Mesothelial cell of epicardium (in vitro differentiated cells): ENCODE data around the gene PPP1R3F. TPM values are rescaled to one million over a fixed set of nuclear protein-coding genes. Genes with fewer than 3 reads are reported as not detected.

Source experiments
- DNase-seq, 2 experiments: peaks; one replicate each; pipeline ENCODE4 v3.0.0; 2021; ENCODE audit warnings: low spot score in 2 of 2; ENCODE audit not compliant: unreplicated experiment in 2 of 2
- H3K27ac Mint-ChIP-seq: 2 replicates; pipeline ENCODE4 v1.8.0; 2021; ENCODE audit warnings: mixed read lengths
- H3K27me3 Mint-ChIP-seq: 2 replicates; pipeline ENCODE4 v1.8.0; 2021; ENCODE audit warnings: low read depth, mixed read lengths
- H3K36me3 Mint-ChIP-seq: 2 replicates; pipeline ENCODE4 v1.8.0; 2021; ENCODE audit warnings: mixed read lengths
- H3K4me1 Mint-ChIP-seq: 2 replicates; pipeline ENCODE4 v1.8.0; 2021; ENCODE audit warnings: mixed read lengths
- H3K4me3 Mint-ChIP-seq: 2 replicates; pipeline ENCODE4 v1.8.0; 2021; ENCODE audit warnings: mild to moderate bottlenecking, moderate library complexity, mixed read lengths
- H3K9me3 Mint-ChIP-seq: 2 replicates; pipeline ENCODE4 v1.8.0; 2021; ENCODE audit warnings: mixed read lengths
- total RNA-seq: library from RNA; stranded (reverse); gene quantifications from 3 replicates; pipeline ENCODE4 v1.2.1, GENCODE V29; 2021
- TF ChIP-seq, protein P1 (sequence below): fragments of 200-600 bp; sonication (generic); IDR thresholded peaks from one replicate; pipeline ENCODE4 v1.5.0; 2021; ENCODE audit warnings: antibody characterized with exemption; ENCODE audit not compliant: unreplicated experiment

PPP1R3F gene
- total RNA-seq, 1 donor from 2014 or later, result 8.9 TPM

DNA sequence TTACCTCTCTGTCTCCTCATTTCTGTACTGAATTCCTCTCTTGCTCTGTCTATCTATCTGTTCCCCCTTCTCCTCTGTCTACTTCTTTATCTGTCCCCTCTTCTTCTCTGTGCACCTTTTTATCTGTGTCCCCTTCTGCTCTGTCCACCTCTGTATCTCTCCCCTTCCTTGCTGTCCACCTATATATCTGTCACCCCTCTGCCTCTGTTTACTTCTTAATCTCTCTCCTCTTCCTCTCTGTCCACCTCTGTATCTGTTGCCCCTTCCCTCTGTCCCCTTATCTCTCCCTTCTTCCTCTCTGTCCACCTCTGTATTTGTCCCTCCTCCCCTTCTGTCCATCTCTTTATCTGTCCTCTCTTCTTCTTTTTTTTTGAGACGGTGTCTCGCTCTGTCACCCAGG, 25.4 kb upstream of the PPP1R3F start:
- Mint-ChIP-seq H3K9me3 (peaks cover 7% of the 10 kb centered on the region), H3K27me3 (no peaks in the 10 kb centered on the region), H3K27ac (no peak overlapping the region), H3K36me3 (peaks cover 13% of the 10 kb centered on the region), H3K4me3 (no peak overlapping the region), H3K4me1 (no peaks in the 10 kb centered on the region)
- no peak for DNase-seq
- TF ChIP-seq, protein P1, sequence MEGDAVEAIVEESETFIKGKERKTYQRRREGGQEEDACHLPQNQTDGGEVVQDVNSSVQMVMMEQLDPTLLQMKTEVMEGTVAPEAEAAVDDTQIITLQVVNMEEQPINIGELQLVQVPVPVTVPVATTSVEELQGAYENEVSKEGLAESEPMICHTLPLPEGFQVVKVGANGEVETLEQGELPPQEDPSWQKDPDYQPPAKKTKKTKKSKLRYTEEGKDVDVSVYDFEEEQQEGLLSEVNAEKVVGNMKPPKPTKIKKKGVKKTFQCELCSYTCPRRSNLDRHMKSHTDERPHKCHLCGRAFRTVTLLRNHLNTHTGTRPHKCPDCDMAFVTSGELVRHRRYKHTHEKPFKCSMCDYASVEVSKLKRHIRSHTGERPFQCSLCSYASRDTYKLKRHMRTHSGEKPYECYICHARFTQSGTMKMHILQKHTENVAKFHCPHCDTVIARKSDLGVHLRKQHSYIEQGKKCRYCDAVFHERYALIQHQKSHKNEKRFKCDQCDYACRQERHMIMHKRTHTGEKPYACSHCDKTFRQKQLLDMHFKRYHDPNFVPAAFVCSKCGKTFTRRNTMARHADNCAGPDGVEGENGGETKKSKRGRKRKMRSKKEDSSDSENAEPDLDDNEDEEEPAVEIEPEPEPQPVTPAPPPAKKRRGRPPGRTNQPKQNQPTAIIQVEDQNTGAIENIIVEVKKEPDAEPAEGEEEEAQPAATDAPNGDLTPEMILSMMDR, result no peak

DNA sequence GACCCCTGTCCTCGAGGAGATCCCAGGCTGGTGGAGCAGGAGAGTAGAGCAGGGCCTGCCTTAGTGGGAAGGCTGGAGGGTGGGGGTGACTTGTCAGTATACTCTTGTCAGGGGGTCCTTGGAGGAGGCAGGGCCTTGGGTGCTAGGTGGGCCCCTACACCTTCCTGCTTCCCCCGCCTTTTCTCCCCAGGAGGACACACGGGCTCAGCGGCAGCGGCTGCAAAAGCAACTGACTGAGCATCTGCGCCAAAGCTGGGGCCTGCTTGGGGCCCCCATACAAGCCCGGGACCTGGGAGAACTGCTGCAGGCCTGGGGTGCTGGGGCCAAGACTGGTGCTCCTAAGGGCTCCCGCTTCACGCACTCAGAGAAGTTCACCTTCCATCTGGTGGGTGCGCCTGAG, 23.1 kb upstream of the PPP1R3F start:
- Mint-ChIP-seq H3K4me1 (no peaks in the 10 kb centered on the region), H3K36me3 (peaks cover 16% of the 10 kb centered on the region), H3K27me3 (no peaks in the 10 kb centered on the region), H3K27ac (no peak overlapping the region), H3K4me3 (no peak overlapping the region), H3K9me3 (peaks cover 13% of the 10 kb centered on the region)
- TF ChIP-seq, protein P1, result no peak
- DNase-seq, result no peak

DNA sequence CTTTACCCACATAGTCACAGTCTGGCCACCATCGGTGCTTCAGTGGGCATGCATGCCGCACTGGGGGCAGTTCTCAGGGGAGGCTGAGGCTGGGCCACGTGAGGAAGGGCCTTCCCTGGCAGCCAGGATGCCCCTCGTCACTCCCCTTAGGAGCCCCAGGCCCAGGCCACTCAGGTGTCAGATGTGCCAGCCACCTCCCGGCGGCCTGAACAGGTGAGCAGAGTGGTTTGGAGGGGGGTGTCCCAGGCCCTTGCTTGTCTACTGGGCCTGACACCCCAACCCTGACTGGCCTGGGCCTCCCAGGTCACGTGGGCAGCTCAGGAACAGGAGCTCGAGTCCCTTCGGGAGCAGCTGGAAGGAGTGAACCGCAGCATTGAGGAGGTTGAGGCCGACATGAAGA, 22.2 kb upstream of the PPP1R3F start:
- peaks cover 16% of the 10 kb centered on the region for H3K9me3 Mint-ChIP-seq
- H3K4me1 Mint-ChIP-seq, result no peaks in the 10 kb centered on the region
- no peak for DNase-seq
- H3K27ac Mint-ChIP-seq, result no peak overlapping the region
- no peak overlapping the region for H3K4me3 Mint-ChIP-seq
- H3K27me3 Mint-ChIP-seq, result no peaks in the 10 kb centered on the region
- peaks cover 16% of the 10 kb centered on the region for H3K36me3 Mint-ChIP-seq
- TF ChIP-seq, protein P1, result no peak

DNA sequence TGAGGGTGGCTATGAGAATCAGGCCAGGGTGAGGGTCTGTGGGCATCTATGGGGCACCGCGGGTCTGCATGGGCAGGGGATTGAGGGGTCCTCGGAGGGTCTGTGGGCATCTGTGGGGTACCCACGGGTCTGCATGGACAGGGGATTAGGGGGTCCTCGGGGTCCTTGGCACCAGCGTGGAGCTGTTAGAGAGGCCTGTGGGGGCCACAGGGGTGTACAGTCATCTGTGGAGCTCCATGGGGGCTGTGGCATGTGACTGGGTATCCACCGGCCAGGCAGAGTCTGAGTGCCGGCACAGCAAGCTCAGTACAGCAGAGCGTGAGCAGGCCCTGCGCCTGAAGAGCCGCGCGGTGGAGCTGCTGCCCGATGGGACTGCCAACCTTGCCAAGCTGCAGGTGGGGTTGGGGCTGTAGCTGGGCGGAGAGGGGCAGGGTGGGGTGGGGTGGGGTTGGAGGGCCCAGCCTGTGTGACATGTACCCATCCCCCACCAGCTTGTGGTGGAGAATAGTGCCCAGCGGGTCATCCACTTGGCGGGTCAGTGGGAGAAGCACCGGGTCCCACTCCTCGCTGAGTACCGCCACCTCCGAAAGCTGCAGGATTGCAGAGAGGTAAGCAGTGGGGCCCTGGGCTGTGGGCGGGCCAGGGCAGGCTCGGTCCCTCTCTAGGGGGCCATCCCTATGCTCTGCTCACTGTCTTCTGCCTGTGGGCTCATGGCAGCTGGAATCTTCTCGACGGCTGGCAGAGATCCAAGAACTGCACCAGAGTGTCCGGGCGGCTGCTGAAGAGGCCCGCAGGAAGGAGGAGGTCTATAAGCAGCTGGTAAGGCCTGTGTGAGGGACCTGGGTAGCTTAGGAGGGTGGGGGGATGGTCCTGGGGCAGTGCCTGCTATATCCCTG, 21.4 kb upstream of the PPP1R3F start:
- Mint-ChIP-seq H3K27me3 (no peaks in the 10 kb centered on the region), H3K36me3 (peaks cover 11% of the 10 kb centered on the region), H3K27ac (no peak overlapping the region), H3K4me1 (no peaks in the 10 kb centered on the region), H3K4me3 (no peak overlapping the region), H3K9me3 (peaks cover 20% of the 10 kb centered on the region)
- no peak for DNase-seq
- TF ChIP-seq, protein P1, result no peak

DNA sequence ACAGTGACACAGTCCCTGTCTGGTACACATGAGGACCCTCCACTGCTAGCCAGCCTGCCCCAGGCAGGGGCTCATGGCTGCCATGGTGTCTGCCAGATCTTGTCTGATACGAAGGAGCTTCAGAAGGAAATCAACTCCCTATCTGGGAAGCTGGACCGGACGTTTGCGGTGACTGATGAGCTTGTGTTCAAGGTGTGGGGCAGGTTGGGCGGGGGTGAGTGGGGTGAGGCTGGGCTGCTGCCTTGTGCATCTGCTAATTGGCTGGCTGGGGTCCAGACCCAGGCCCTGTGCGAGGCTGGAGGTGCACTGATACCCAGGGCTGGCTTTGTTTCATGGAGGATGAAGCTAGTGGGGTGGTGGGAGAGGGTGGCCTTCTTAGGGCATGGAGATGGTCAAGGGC, 20.5 kb upstream of the PPP1R3F start:
- Mint-ChIP-seq H3K36me3 (peaks cover 9% of the 10 kb centered on the region), H3K4me3 (no peak overlapping the region), H3K4me1 (no peaks in the 10 kb centered on the region), H3K27me3 (no peaks in the 10 kb centered on the region), H3K9me3 (peaks cover 15% of the 10 kb centered on the region), H3K27ac (no peak overlapping the region)
- DNase-seq, result no peak
- TF ChIP-seq, protein P1, result no peak
